Lower leg skin (tissue), 4 donors: ENCODE data around the gene WIPF2. TPM values are rescaled to one million over a fixed set of nuclear protein-coding genes. Genes with fewer than 3 reads are reported as not detected.

Source experiments
- DNase-seq, 2 donors: peaks; one replicate each; pipeline ENCODE4 v3.0.0-alpha.2; 2019; ENCODE audit warnings: low spot score in 2 of 2
- H3K4me3 ChIP-seq: fragments of 200-600 bp; sonication (generic); 2 replicates; pipeline ENCODE4 v1.5.1; 2017; ENCODE audit warnings: mild to moderate bottlenecking, low read depth; ENCODE audit not compliant: poor library complexity, severe bottlenecking
- CTCF ChIP-seq, 3 donors: fragments of 450-650 bp; IDR thresholded peaks; one replicate each; pipeline ENCODE4 v1.5.1; 2016; ENCODE audit warnings: antibody characterized with exemption in 3 of 3, mild to moderate bottlenecking in 3 of 3, moderate library complexity in 2 of 3
- POLR2A ChIP-seq, 2 donors: fragments of 450-650 bp; IDR thresholded peaks; one replicate each; pipeline ENCODE4 v1.6.1; 2016 to 2017; ENCODE audit warnings: antibody characterized with exemption in 2 of 2, mild to moderate bottlenecking in 1 of 2, moderate library complexity in 1 of 2
- WGBS, 2 donors: methylation state at CpG; one replicate each; pipeline ENCODE4 v1.1.5; 2018; 5-methylcytosine and 5-hydroxymethylcytosine counted together
- intact Hi-C: fragments of 100-400 bp; cut with DNase I; formaldehyde crosslinking; loops from one replicate; pipeline ENCODE4 v1.15.0; 2023; ENCODE audit warnings: low total_unique reads
- total RNA-seq, 4 donors: library from RNA; depleted of rRNA; stranded (reverse); fragments of >200 nt; gene quantifications; one replicate each; pipeline ENCODE4 v1.1.0, GENCODE V29; 2016

WIPF2 gene
- total RNA-seq, 4 donors from 2014 or later, result 14.5 to 24.3 (median 18.5) TPM

GRCh38 chr17:40307001-40307730 is 88.1 kb downstream of the WIPF2 start:
- 21 to 26% methylated on average over 10 of the region's 10 CpGs for WGBS, 2 donors
- TF ChIP-seq CTCF (IDR thresholded peaks at IDR 0.05), result no peak
- no peak for TF ChIP-seq POLR2A (IDR thresholded peaks at IDR 0.05)
- H3K4me3 ChIP-seq, result no peak overlapping the region
- intact Hi-C loops, result loop anchor here (10.0 kb wide), 1 partner anchor 108 kb away; the partner anchor contains the start of gene TOP2A
- DNase-seq, result peak in 1 of 2 donors; percentile 86

- DNase-seq, result peak in 1 of 2 donors; percentile 78
- 29 to 34% methylated on average over 3 of the region's 3 CpGs for WGBS, 2 donors
- TF ChIP-seq CTCF (IDR thresholded peaks at IDR 0.05), result no peak
- TF ChIP-seq POLR2A (IDR thresholded peaks at IDR 0.05), result no peak
- no peak overlapping the region for H3K4me3 ChIP-seq
- intact Hi-C loops, result loop anchor here (10.0 kb wide), 1 partner anchor 107 kb away; the partner anchor contains the start of gene TOP2A
These were observed 88.7 kb downstream of the WIPF2 start for GRCh38 chr17:40307740-40308239.

- peak in 1 of 2 donors; percentile 86 for DNase-seq
- intact Hi-C loops, result loop anchor here (10.0 kb wide), 1 partner anchor 106 kb away; the partner anchor contains the start of gene TOP2A
- no peak for TF ChIP-seq CTCF (IDR thresholded peaks at IDR 0.05)
- TF ChIP-seq POLR2A (IDR thresholded peaks at IDR 0.05), result no peak
- 8 to 11% methylated on average over 20 of the region's 20 CpGs for WGBS, 2 donors
- H3K4me3 ChIP-seq, result peak within 1 kb of the TSS; percentile 14
These were observed 90.2 kb downstream of the WIPF2 start, which contains the start of gene RARA for GRCh38 chr17:40309031-40309948. TSS of gene RARA (plus strand) at chr17:40309180. CDS start at chr17:40331219, 22,039 bp downstream.

GRCh38 chr17:40309949-40310510 is 90.9 kb downstream of the WIPF2 start:
- no peak for TF ChIP-seq POLR2A (IDR thresholded peaks at IDR 0.05)
- no peak for TF ChIP-seq CTCF (IDR thresholded peaks at IDR 0.05)
- H3K4me3 ChIP-seq, result no peak overlapping the region
- intact Hi-C loops, result loop anchor here (10.0 kb wide), 1 partner anchor 105 kb away; the partner anchor contains the start of gene TOP2A
- DNase-seq, result peak in 1 of 2 donors; percentile 86
- WGBS, 2 donors, result 60 to 64% methylated on average over 2 of the region's 2 CpGs

- intact Hi-C loops, result no loop called here
- H3K4me3 ChIP-seq, result no peak overlapping the region
- DNase-seq, result peak in 1 of 2 donors; percentile 71
- WGBS, 2 donors, result 43 to 56% methylated on average over 7 of the region's 7 CpGs
- TF ChIP-seq CTCF (IDR thresholded peaks at IDR 0.05) (no peak), POLR2A (IDR thresholded peaks at IDR 0.05) (no peak)
These were observed 91.8 kb downstream of the WIPF2 start for GRCh38 chr17:40310882-40311391.
